LHCN-M2 (cell line): Measurements from ENCODE around the gene CELF5. TPM values are rescaled to one million over a fixed set of nuclear protein-coding genes. Genes with fewer than 3 reads are reported as not detected.

ENCODE experiments used
- DNase-seq: peaks from one replicate; pipeline ENCODE4 v3.0.0-alpha.2; 2012; ENCODE audit warnings: low read depth
- polyA plus RNA-seq: library from polyadenylated mRNA; unstranded; fragments of >200 nt; gene quantifications from one replicate; pipeline ENCODE4 v1.2.1, GENCODE V29; 2012; ENCODE audit warnings: missing spikeins
- total RNA-seq: library from RNA; depleted of rRNA; stranded (reverse); fragments of >200 nt; gene quantifications from 2 replicates; pipeline ENCODE4 v1.2.3, GENCODE V29; 2014; rRNA removed

The CELF5 gene
- total RNA-seq: not detected in 2 replicates
- polyA plus RNA-seq: not detected

GRCh38 chr19:3224346-3225168 lies at the start of gene CELF5:
CELF5 (plus strand) TSS chr19:3224661; CDS start chr19:3224740, 79 bp downstream.
- DNase-seq: no peak

GRCh38 chr19:3175781-3176714 lies 48.4 kb upstream of the CELF5 start:
- DNase-seq: peak; percentile 68

- DNase-seq: peak; percentile 48
These were observed 47.6 kb upstream of the CELF5 start for GRCh38 chr19:3176715-3177501.

- no peak for DNase-seq
These were observed 46.0 kb upstream of the CELF5 start, which contains the start of gene S1PR4 for GRCh38 chr19:3178377-3178972. S1PR4 (plus strand) TSS chr19:3178769; CDS start chr19:3178793, 24 bp downstream.

GRCh38 chr19:3178973-3179738 lies 45.3 kb upstream of the CELF5 start:
- no peak for DNase-seq

- DNase-seq: no peak
These were observed 44.6 kb upstream of the CELF5 start for GRCh38 chr19:3179739-3180293.

GRCh38 chr19:3183721-3184641 lies 40.5 kb upstream of the CELF5 start:
- DNase-seq: no peak

GRCh38 chr19:3184847-3185460 lies 39.5 kb upstream of the CELF5 start:
- DNase-seq: no peak

- peak; percentile 93 for DNase-seq
These were observed 38.9 kb upstream of the CELF5 start, which contains the start of gene NCLN for GRCh38 chr19:3185461-3186159. NCLN (plus strand) TSS chr19:3185930; CDS start chr19:3186031, 101 bp downstream.

- no peak for DNase-seq
These were observed 38.2 kb upstream of the CELF5 start for GRCh38 chr19:3186160-3186688.

- DNase-seq: no peak
These were observed 37.4 kb upstream of the CELF5 start for GRCh38 chr19:3186891-3187661.

GRCh38 chr19:3187662-3188511 lies 36.6 kb upstream of the CELF5 start:
- no peak for DNase-seq

GRCh38 chr19:3188627-3189596 lies 35.5 kb upstream of the CELF5 start:
- no peak for DNase-seq
